ENCODE results near the gene IFNAR1.

DNA sequence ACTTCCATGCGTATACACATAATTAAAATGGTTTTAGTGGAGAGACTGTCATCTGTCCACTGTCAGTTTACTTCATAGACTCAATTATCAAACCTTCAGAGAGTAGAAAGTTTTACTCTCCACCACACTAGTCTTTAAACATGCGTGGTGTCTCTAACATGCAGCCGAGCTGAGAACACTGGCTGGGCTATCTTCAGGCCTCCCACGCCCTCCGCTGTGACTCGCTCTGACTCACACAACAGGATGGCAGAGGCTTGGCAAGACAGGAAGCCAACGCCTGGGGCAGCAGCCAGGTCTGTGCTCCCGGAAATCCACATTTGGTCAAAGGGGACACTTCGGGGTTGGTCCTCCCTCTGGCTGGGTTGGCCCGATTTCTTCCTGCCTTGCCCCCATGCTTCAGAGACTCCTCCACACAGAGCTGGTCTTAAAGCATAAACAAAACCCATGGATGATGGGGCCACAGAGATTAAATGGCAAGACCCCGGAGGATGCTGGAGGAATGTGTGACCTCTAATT is 55.8 kb downstream of the IFNAR1 start:
- TF ChIP-seq, protein P1, sequence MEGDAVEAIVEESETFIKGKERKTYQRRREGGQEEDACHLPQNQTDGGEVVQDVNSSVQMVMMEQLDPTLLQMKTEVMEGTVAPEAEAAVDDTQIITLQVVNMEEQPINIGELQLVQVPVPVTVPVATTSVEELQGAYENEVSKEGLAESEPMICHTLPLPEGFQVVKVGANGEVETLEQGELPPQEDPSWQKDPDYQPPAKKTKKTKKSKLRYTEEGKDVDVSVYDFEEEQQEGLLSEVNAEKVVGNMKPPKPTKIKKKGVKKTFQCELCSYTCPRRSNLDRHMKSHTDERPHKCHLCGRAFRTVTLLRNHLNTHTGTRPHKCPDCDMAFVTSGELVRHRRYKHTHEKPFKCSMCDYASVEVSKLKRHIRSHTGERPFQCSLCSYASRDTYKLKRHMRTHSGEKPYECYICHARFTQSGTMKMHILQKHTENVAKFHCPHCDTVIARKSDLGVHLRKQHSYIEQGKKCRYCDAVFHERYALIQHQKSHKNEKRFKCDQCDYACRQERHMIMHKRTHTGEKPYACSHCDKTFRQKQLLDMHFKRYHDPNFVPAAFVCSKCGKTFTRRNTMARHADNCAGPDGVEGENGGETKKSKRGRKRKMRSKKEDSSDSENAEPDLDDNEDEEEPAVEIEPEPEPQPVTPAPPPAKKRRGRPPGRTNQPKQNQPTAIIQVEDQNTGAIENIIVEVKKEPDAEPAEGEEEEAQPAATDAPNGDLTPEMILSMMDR (IDR thresholded peaks at IDR 0.05; ENCODE audit: poor library complexity, severe bottlenecking) = no peak
- TF ChIP-seq EP300 (conservative IDR thresholded peaks at IDR 0.05; ENCODE audit: poor library complexity, severe bottlenecking) (no peak), POLR2AphosphoS5 (IDR thresholded peaks at IDR 0.05) (no peak), SMC3 (conservative IDR thresholded peaks at IDR 0.05; ENCODE audit: poor library complexity) (no peak), TAF1 (IDR thresholded peaks at IDR 0.05; ENCODE audit: low read depth) (no peak), RAD21 (conservative IDR thresholded peaks at IDR 0.05) (no peak), EZH2 (IDR thresholded peaks at IDR 0.05; ENCODE audit: borderline replicate concordance, insufficient read depth, low read length, poor library complexity, severe bottlenecking) (no peak), MXI1 (conservative IDR thresholded peaks at IDR 0.05; ENCODE audit: poor library complexity, severe bottlenecking) (no peak)
